NB4 (cell line): ENCODE measurements around the gene PLEKHG3.

ENCODE experiments used
- CTCF ChIP-seq: IDR thresholded peaks from one replicate; pipeline ENCODE4 v1.5.1; 2012; ENCODE audit warnings: low read depth, low read length
- MAX ChIP-seq: IDR thresholded peaks from 2 replicates; pipeline ENCODE4 v1.6.1; 2011; ENCODE audit warnings: low read depth, low read length
- MYC ChIP-seq: IDR thresholded peaks from 2 replicates; pipeline ENCODE4 v1.6.1; 2011; ENCODE audit warnings: low read depth, low read length
- POLR2A ChIP-seq: IDR thresholded peaks from 2 replicates; pipeline ENCODE4 v1.6.1; 2011; ENCODE audit warnings: mild to moderate bottlenecking; ENCODE audit not compliant: insufficient read length; ENCODE audit errors: extremely low read depth

GRCh38 chr14:64773046-64773445, 68.8 kb downstream of the PLEKHG3 start:
- TF ChIP-seq MYC (no peak), CTCF (no peak), MAX (peak; percentile 71), POLR2A (no peak)
